Measurements from ENCODE around the gene GHR. TPM values are rescaled to one million over a fixed set of nuclear protein-coding genes. Genes with fewer than 3 reads are reported as not detected.
"Not testable (repeated sequence)": the region's sequence is repeated elsewhere in the genome, so short reads cannot be mapped to it uniquely, and the experiment has no call there.

Gene GHR
- total RNA-seq, 1 experiment from 2014 or later: 34.0 TPM

DNA sequence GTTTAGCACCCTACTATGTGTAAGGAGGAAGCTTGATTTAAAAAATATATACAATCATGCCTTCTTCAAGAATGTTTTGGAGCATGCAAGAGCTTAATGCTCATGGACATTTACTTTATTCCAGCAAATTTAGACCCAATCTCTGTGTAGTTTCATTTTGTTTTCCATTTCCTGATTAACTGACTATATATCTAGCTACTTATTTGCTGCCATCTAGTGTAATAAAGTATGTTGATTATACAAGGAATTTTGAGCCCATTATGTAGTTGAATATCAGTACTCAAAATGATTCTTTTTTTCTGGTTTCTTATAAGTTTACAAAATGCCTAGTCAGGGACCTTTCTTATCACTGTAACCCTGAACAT is 233.4 kb downstream of the GHR start:
- no peaks in the 10 kb centered on the region for H3K27me3 ChIP-seq
- peaks cover 3% of the 10 kb centered on the region; the same call in 1 of the 2 replicates for H3K4me1 ChIP-seq
- DNase-seq: no peak
- H3K9me3 ChIP-seq (replicated peaks): peaks cover 6% of the 10 kb centered on the region; the same call in 1 of the 2 replicates
- no peak overlapping the region for H3K27ac ChIP-seq
- no peaks in the 10 kb centered on the region; the same call in 1 of the 2 replicates for H3K36me3 ChIP-seq
- no peak overlapping the region for H3K4me3 ChIP-seq

GRCh38 chr5:42659869-42660268 is 236.6 kb downstream of the GHR start:
- not testable (repeated sequence) for H3K4me1 ChIP-seq

DNA sequence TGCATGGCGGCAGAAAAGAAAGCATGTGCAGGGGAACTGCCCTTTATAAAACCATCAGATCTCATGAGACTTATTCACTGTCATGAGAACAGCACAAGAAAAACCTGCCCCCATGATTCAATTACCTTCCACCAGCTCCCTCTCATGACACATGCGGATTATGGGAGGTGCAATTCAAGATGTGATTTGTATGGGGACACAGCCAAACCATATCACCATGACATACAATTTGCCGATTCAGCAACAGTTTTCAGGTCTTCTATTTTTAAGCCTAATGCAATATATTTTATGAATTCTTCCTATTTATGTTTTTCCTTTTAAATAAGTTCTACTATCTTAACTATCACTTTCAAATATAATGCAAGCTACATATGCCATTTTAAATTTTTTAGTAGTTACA is 242.6 kb downstream of the GHR start:
- H3K4me1 ChIP-seq: peaks cover 32% of the 10 kb centered on the region
- no peak overlapping the region for H3K27ac ChIP-seq
- H3K4me3 ChIP-seq: no peak overlapping the region
- no peaks in the 10 kb centered on the region for H3K27me3 ChIP-seq
- peaks cover 26% of the 10 kb centered on the region for H3K9me3 ChIP-seq (replicated peaks)
- no peaks in the 10 kb centered on the region for H3K36me3 ChIP-seq
- DNase-seq: peak in 1 of 2 experiments; percentile 17

More at GRCh38 chr5:42659869-42660268, 236.6 kb downstream of the GHR start:
- H3K27ac ChIP-seq, H3K4me3 ChIP-seq, DNase-seq, H3K36me3 ChIP-seq, H3K27me3 ChIP-seq: not testable (repeated sequence)
- H3K9me3 ChIP-seq (replicated peaks): peaks cover 22% of the 10 kb centered on the region

DNA sequence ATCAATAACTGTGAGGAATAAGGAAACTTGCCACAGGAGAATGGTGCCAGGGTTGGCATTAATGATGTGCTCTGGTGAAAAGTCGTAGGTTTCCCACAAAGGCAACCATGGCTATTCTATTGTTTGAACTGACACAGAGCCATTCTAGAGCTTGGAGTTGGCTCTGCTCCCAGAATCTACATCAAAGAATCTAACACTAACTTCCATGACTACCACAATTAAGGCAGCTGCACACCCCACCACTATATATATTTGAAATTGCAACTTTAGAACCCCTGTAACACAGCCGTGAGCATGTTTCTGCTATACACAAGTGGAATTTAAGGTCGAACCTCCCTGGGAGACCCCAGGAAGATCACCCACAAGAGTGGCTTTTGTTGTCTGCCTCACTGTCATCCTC is 243.6 kb downstream of the GHR start:
- peak overlapping the region; percentile 69 for H3K27ac ChIP-seq
- peak; percentile 87 to 98 for DNase-seq
- peaks cover 32% of the 10 kb centered on the region for H3K4me1 ChIP-seq
- H3K36me3 ChIP-seq: no peaks in the 10 kb centered on the region
- no peaks in the 10 kb centered on the region for H3K27me3 ChIP-seq
- H3K4me3 ChIP-seq: no peak overlapping the region
- peaks cover 26% of the 10 kb centered on the region for H3K9me3 ChIP-seq (replicated peaks)

GRCh38 chr5:42668254-42668653 is 245.0 kb downstream of the GHR start:
- Histone ChIP-seq H3K27ac (no peak overlapping the region; the same call in 1 of the 2 replicates), H3K36me3 (no peaks in the 10 kb centered on the region), H3K9me3 (replicated peaks) (peaks cover 27% of the 10 kb centered on the region), H3K4me3 (no peak overlapping the region), H3K4me1 (peaks cover 32% of the 10 kb centered on the region), H3K27me3 (no peaks in the 10 kb centered on the region)
- DNase-seq: no peak

DNA sequence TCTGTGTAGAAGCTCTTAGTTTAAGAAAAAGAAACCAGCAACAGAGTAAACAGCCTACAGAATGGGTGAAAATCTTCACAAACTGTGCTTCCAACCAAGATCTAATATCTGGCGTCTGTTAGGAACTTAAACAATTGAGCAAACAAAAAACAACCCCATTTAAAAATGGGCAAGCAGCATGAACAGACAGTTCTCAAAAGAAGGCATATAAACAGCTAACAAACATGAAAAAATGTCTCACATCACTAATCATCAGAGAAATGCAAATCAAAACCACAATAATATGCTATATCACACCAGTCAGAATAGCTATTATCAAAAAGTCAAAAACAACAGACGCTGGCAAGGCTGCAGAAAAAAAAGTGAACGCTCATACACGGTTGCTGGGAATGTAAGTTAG is 249.7 kb downstream of the GHR start:
- Histone ChIP-seq H3K27me3 (no peaks in the 10 kb centered on the region), H3K4me1 (peaks cover 10% of the 10 kb centered on the region), H3K36me3 (no peaks in the 10 kb centered on the region), H3K4me3 (no peak overlapping the region), H3K9me3 (replicated peaks) (0 out of 2 replicates have a peak, but pooled peaks cover 5% of the 10 kb centered on the region), H3K27ac (no peak overlapping the region)
- no peak for DNase-seq

DNA sequence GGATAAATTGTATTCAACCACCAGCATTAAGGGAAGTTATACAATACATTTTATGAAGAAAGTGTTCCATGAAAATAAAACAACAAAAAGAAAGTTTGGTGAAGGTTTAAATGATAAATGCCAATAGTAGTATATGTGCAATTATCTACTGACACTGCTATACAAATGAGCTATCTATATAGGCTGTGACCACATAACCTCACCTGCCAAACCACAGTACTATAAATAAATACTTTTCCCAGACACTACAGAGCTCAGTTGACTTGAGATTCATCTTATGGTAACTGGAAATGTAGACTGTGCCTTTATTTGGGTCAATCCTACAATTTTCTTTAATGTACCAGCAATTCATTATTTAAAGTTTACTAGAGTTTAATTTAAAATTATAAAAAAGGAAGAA is 252.4 kb downstream of the GHR start:
- Histone ChIP-seq H3K27me3 (no peaks in the 10 kb centered on the region), H3K9me3 (replicated peaks) (0 out of 2 replicates have a peak, but pooled peaks cover 5% of the 10 kb centered on the region), H3K27ac (no peak overlapping the region), H3K4me3 (no peak overlapping the region), H3K36me3 (no peaks in the 10 kb centered on the region), H3K4me1 (no peaks in the 10 kb centered on the region)
- no peak for DNase-seq

GRCh38 chr5:42676362-42676761 is 253.1 kb downstream of the GHR start:
- DNase-seq: no peak
- Histone ChIP-seq H3K4me1 (no peaks in the 10 kb centered on the region), H3K27ac (no peak overlapping the region), H3K9me3 (replicated peaks) (0 out of 2 replicates have a peak, but pooled peaks cover 5% of the 10 kb centered on the region), H3K4me3 (no peak overlapping the region), H3K27me3 (no peaks in the 10 kb centered on the region), H3K36me3 (no peaks in the 10 kb centered on the region)

- H3K9me3 ChIP-seq (replicated peaks): 0 out of 2 replicates have a peak, but pooled peaks cover 10% of the 10 kb centered on the region
- no peak for DNase-seq
- no peak overlapping the region for H3K27ac ChIP-seq
- H3K4me1 ChIP-seq: no peaks in the 10 kb centered on the region
- no peaks in the 10 kb centered on the region for H3K27me3 ChIP-seq
- H3K36me3 ChIP-seq: no peaks in the 10 kb centered on the region
- no peak overlapping the region for H3K4me3 ChIP-seq
These were observed 254.1 kb downstream of the GHR start for GRCh38 chr5:42677156-42677842.

DNA sequence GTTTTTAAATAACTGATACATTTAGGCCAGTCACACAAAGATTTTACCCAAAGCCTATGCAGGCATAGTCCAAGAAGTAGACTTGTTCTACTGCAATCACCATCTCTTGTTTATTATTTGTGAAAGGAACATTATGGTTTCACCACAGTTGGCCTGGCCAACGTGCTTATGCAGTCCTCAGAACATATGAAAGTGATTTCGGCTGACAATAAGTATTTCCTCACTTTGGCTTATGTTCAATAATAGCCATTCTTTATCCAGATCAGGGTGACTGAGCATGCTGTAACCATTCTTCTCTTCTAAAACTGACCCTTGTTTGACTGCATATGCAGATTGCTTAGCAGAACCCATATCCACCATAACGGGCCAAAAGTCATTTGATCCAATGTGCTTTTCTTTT is 256.8 kb downstream of the GHR start:
- H3K4me3 ChIP-seq: no peak overlapping the region
- DNase-seq: no peak
- no peaks in the 10 kb centered on the region for H3K4me1 ChIP-seq
- H3K27ac ChIP-seq: no peak overlapping the region
- no peaks in the 10 kb centered on the region for H3K27me3 ChIP-seq
- no peaks in the 10 kb centered on the region for H3K36me3 ChIP-seq
- H3K9me3 ChIP-seq (replicated peaks): peaks cover 7% of the 10 kb centered on the region; the same call in 1 of the 2 replicates

DNA sequence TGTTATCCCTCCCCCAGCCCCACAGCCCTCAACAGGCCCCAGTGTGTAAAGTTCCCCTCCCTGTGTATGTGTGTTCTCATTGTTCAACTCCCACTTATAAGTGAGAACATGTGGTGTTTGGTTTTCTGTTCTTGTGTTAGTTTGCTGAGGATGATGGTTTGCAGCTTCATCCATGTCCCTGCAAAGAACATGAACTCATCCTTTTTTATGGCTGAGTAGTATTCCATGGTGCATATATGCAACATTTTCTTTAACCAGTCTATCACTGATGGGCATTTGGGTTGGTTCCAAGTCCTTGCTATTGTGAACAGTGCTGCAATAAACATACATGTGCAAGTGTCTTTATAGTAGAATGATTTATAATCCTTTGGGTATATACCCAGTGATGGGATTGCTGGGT is 261.8 kb downstream of the GHR start:
- H3K9me3 ChIP-seq (replicated peaks): peaks cover 15% of the 10 kb centered on the region; the same call in 1 of the 2 replicates
- not testable (repeated sequence) for H3K36me3 ChIP-seq, H3K4me1 ChIP-seq, H3K27me3 ChIP-seq, DNase-seq, H3K27ac ChIP-seq, H3K4me3 ChIP-seq

DNA sequence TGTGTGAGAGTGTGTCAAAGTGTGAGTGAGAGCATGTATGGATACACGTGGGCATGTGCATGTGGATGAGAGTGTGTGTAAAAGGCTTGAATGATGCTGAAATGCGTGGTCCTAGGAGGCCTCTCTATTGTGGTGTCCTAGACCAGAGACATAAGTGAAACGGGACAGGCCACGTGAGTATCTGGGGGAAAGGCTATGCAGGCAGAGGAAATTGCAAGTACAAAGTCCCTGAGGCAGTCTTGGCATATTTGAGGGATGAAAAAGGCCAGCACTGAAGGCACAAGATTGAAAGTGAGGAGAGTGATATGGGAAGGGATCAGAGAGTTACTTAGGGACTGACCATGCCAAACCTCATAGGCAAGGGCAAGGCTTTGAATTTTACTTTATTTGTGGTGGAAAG is 266.2 kb downstream of the GHR start:
- Histone ChIP-seq H3K27me3 (no peaks in the 10 kb centered on the region), H3K36me3 (no peaks in the 10 kb centered on the region), H3K27ac (no peak overlapping the region), H3K4me1 (no peaks in the 10 kb centered on the region), H3K9me3 (replicated peaks) (peaks cover 8% of the 10 kb centered on the region; the same call in 1 of the 2 replicates), H3K4me3 (no peak overlapping the region)
- no peak for DNase-seq

- Histone ChIP-seq H3K4me3 (no peak overlapping the region), H3K27me3 (no peaks in the 10 kb centered on the region), H3K9me3 (replicated peaks) (no peaks in the 10 kb centered on the region; the same call in 1 of the 2 replicates), H3K27ac (no peak overlapping the region), H3K4me1 (no peaks in the 10 kb centered on the region), H3K36me3 (no peaks in the 10 kb centered on the region)
- no peak for DNase-seq
These were observed 268.2 kb downstream of the GHR start for GRCh38 chr5:42691413-42691937.

DNA sequence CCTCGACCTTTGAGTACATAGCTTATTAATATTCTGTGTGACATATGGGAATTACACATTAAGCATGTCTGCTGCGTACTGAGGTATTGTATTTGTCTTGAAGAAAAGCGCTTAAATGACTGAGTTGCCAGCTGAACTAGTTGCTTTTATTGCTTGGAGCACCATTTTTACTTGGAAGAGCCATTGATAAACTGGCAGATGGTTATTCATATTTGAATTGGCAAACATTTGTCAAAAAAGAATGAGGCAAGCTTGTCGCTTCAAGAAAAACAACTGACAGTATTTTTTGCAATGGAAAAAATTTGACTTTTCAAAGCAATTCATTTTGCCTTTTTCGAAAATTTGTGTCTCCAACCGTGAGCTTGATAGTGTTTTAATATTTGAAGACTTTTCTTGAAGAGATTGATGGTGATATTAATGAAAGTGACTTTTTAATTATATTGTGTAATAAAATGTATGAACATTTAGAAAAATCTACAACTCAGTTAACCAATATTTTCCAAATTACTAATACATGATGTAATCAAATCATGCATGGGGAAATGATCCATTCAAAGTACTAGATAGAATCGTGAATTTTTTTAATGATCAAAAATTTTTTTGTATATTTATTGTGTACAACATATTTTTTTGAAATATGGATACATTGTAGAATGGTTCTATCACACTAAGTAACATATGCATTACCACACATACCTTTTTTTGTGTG is 278.3 kb downstream of the GHR start:
- H3K9me3 ChIP-seq (replicated peaks): peaks cover 5% of the 10 kb centered on the region
- DNase-seq: no peak
- H3K36me3 ChIP-seq: peaks cover 6% of the 10 kb centered on the region; the same call in 1 of the 2 replicates
- no peak overlapping the region for H3K27ac ChIP-seq
- no peaks in the 10 kb centered on the region for H3K27me3 ChIP-seq
- no peak overlapping the region for H3K4me3 ChIP-seq
- no peaks in the 10 kb centered on the region for H3K4me1 ChIP-seq

- no peaks in the 10 kb centered on the region for H3K27me3 ChIP-seq
- no peak overlapping the region for H3K4me3 ChIP-seq
- H3K4me1 ChIP-seq: no peaks in the 10 kb centered on the region
- H3K36me3 ChIP-seq: peaks cover 6% of the 10 kb centered on the region; the same call in 1 of the 2 replicates
- H3K27ac ChIP-seq: no peak overlapping the region
- no peak for DNase-seq
- H3K9me3 ChIP-seq (replicated peaks): peaks cover 5% of the 10 kb centered on the region
These were observed 280.0 kb downstream of the GHR start for GRCh38 chr5:42703238-42703637.

Measured in SJCRH30 (cell line).